ENCODE measurements around the gene DPM1. TPM values are rescaled to one million over a fixed set of nuclear protein-coding genes. Genes with fewer than 3 reads are reported as not detected.

DPM1 gene
- total RNA-seq, 2 donors from 2014 or later, result 31.6 to 61.6 TPM

DNA sequence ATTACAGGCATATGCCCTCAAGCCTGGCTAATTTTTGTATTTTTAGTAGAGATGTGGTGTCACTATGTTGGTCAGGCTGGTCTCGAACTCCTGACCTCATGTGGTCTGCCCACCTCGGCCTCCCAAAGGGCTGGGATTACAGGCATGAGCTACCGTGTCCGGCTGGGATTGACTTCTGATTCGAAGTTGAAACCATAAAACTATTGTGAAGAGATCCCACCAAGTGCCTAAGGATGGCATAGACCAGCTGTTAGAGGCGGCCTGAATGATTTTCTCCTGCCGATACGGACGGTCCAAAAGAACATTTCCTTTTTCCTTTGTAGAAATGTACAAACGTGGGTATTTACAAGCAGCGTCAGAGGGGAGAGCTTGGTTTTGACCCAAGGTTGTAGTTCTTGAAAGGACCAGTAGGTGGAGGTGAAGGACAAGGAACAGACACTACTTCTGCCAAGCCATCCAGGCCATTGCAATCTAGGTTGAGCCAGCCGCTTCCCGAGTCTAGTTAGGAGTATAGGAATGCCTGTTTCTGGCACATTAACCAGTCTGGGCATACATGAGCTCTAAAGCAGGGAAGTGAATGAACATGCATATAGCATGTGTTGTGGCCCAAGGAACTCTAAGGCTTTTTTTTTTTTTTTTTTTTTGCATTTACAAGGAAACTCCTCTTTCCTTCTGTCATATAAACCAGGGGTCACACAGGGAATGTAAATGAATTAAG lies 29.3 kb upstream of the DPM1 start:
- H3K36me3 ChIP-seq, result no peaks in the 10 kb centered on the region
- 5% methylated on average over 13 of the region's 13 CpGs for WGBS
- no peaks in the 10 kb centered on the region for H3K9me3 ChIP-seq
- H3K4me3 ChIP-seq, result no peak overlapping the region
- intact Hi-C loops (cut with DNase I), result loop anchor here (2.0 to 10.0 kb wide), 4 partner anchors 319 to 1097 kb away; no protein-coding TSS in a partner anchor
- peak overlapping the region in 1 of 2 donors; percentile 17 for H3K27ac ChIP-seq
- H3K4me1 ChIP-seq (replicated peaks), result no peaks in the 10 kb centered on the region
- H3K27me3 ChIP-seq (replicated peaks; ENCODE audit: insufficient read depth), result no peaks in the 10 kb centered on the region
- TF ChIP-seq POLR2A (IDR thresholded peaks at IDR 0.05) (no peak), POLR2AphosphoS5 (IDR thresholded peaks at IDR 0.05) (peak; percentile 71)
- TF ChIP-seq, protein P1, sequence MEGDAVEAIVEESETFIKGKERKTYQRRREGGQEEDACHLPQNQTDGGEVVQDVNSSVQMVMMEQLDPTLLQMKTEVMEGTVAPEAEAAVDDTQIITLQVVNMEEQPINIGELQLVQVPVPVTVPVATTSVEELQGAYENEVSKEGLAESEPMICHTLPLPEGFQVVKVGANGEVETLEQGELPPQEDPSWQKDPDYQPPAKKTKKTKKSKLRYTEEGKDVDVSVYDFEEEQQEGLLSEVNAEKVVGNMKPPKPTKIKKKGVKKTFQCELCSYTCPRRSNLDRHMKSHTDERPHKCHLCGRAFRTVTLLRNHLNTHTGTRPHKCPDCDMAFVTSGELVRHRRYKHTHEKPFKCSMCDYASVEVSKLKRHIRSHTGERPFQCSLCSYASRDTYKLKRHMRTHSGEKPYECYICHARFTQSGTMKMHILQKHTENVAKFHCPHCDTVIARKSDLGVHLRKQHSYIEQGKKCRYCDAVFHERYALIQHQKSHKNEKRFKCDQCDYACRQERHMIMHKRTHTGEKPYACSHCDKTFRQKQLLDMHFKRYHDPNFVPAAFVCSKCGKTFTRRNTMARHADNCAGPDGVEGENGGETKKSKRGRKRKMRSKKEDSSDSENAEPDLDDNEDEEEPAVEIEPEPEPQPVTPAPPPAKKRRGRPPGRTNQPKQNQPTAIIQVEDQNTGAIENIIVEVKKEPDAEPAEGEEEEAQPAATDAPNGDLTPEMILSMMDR (IDR thresholded peaks at IDR 0.05), result peak; percentile 69 to 95 (median 80)
- DNase-seq (ENCODE audit: low spot score), result peak; percentile 82

DNA sequence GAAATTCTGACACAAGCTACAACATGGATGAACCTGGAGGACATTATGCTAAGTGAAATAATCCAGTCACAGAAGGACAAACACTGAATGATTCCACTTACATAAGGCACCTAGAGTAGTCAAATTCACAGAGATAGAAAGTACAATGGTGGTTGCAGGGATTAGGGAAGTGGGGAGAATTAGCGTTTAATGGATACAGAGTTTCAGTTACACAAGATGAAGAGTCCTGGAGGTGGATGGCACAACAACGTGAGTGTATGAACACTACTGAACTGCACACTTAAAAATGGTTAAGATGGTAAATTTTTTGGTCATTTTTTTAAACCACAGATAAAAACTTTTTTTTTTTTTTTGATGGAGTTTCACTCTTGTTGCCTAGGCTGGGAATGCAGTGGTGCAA lies 25.0 kb upstream of the DPM1 start:
- no peak for DNase-seq (ENCODE audit: low spot score)
- Histone ChIP-seq H3K27me3 (replicated peaks; ENCODE audit: insufficient read depth) (no peaks in the 10 kb centered on the region), H3K36me3 (no peaks in the 10 kb centered on the region), H3K27ac (no peak overlapping the region), H3K9me3 (no peaks in the 10 kb centered on the region), H3K4me1 (replicated peaks) (peaks cover 3% of the 10 kb centered on the region), H3K4me3 (no peak overlapping the region)
- intact Hi-C loops (cut with DNase I), result loop anchor here (10.0 kb wide), 3 partner anchors 611 to 1101 kb away; no protein-coding TSS in a partner anchor
- 50% methylated on average over 2 of the region's 2 CpGs for WGBS
- TF ChIP-seq POLR2AphosphoS5 (IDR thresholded peaks at IDR 0.05), result no peak
- TF ChIP-seq, protein P1 (IDR thresholded peaks at IDR 0.05), result no peak
- no peak for TF ChIP-seq POLR2A (IDR thresholded peaks at IDR 0.05)

GRCh38 chr20:50982363-50982762 lies 24.0 kb upstream of the DPM1 start:
- intact Hi-C loops (cut with DNase I), result loop anchor here (10.0 kb wide), 3 partner anchors 612 to 1102 kb away; no protein-coding TSS in a partner anchor
- no peaks in the 10 kb centered on the region for H3K27me3 ChIP-seq (replicated peaks; ENCODE audit: insufficient read depth)
- no peaks in the 10 kb centered on the region for H3K9me3 ChIP-seq
- peaks cover 3% of the 10 kb centered on the region for H3K4me1 ChIP-seq (replicated peaks)
- H3K27ac ChIP-seq, result no peak overlapping the region
- 32% methylated on average over 4 of the region's 4 CpGs for WGBS
- DNase-seq (ENCODE audit: low spot score), result peak; percentile 86
- TF ChIP-seq, protein P1 (IDR thresholded peaks at IDR 0.05), result no peak
- TF ChIP-seq POLR2AphosphoS5 (IDR thresholded peaks at IDR 0.05), result peak; percentile 82
- TF ChIP-seq POLR2A (IDR thresholded peaks at IDR 0.05), result no peak
- no peaks in the 10 kb centered on the region for H3K36me3 ChIP-seq
- H3K4me3 ChIP-seq, result no peak overlapping the region

- WGBS, result 88% methylated on average over 3 of the region's 3 CpGs
- Histone ChIP-seq H3K4me1 (replicated peaks) (peaks cover 3% of the 10 kb centered on the region), H3K27ac (no peak overlapping the region), H3K36me3 (no peaks in the 10 kb centered on the region), H3K4me3 (no peak overlapping the region), H3K9me3 (no peaks in the 10 kb centered on the region), H3K27me3 (replicated peaks; ENCODE audit: insufficient read depth) (no peaks in the 10 kb centered on the region)
- TF ChIP-seq POLR2A (IDR thresholded peaks at IDR 0.05), result no peak
- TF ChIP-seq POLR2AphosphoS5 (IDR thresholded peaks at IDR 0.05), result no peak
- TF ChIP-seq, protein P1 (IDR thresholded peaks at IDR 0.05), result peak in 1 of 4 experiments; percentile 5
- no peak for DNase-seq (ENCODE audit: low spot score)
- intact Hi-C loops (cut with DNase I), result loop anchor here (10.0 kb wide), 3 partner anchors 613 to 1103 kb away; no protein-coding TSS in a partner anchor
Measured at GRCh38 chr20:50981714-50982048, 23.3 kb upstream of the DPM1 start.
